HepG2 (cell line): ENCODE results near the gene EIF5A2. TPM values are rescaled to one million over a fixed set of nuclear protein-coding genes. Genes with fewer than 3 reads are reported as not detected.
A peak's percentile ranks its signal among the peaks of the same experiment; 100 is the strongest.

ENCODE experiments used
- AGO2 ChIP-seq: fragments of 200-400 bp; formaldehyde crosslinking; optimal IDR thresholded peaks from 2 replicates; pipeline ENCODE3; 2017; ENCODE audit warnings: mild to moderate bottlenecking, low read depth, low read length, moderate library complexity
- ARHGAP35 ChIP-seq: sonication (generic); formaldehyde crosslinking; IDR thresholded peaks from 2 replicates; pipeline ENCODE4 v1.9.0; 2022; ENCODE audit warnings: mild to moderate bottlenecking, inconsistent platforms, moderate library complexity, missing genetic modification reagents, borderline replicate concordance
- ARNTL ChIP-seq: sonication (generic); formaldehyde crosslinking; IDR thresholded peaks from 2 replicates; pipeline ENCODE4 v1.4.0; 2020; ENCODE audit warnings: mild to moderate bottlenecking, missing genetic modification reagents
- CEBPB ChIP-seq: IDR thresholded peaks from 2 replicates; pipeline ENCODE4 v1.6.1; 2011; ENCODE audit warnings: low read depth, low read length, improper control_type of control experiment, borderline replicate concordance
- CSRNP2 ChIP-seq: sonication (generic); formaldehyde crosslinking; conservative IDR thresholded peaks from 2 replicates; pipeline ENCODE4 v1.8.0; 2022; ENCODE audit warnings: low read depth, missing genetic modification reagents
- GATA4 ChIP-seq: sonication (generic); IDR thresholded peaks from 2 replicates; pipeline ENCODE4 v1.6.1; 2016; ENCODE audit warnings: antibody characterized with exemption, low read depth, borderline replicate concordance
- HIVEP1 ChIP-seq: sonication (generic); formaldehyde crosslinking; IDR thresholded peaks from 2 replicates; pipeline ENCODE4 v1.4.0; 2020; ENCODE audit warnings: mild to moderate bottlenecking, missing genetic modification reagents
- HNF4G ChIP-seq, 2 experiments: sonication (generic) in 1 of 2; formaldehyde crosslinking in 1 of 2; IDR thresholded peaks; 2 replicates each; pipeline versions ENCODE4 v1.4.0 to v1.6.1; 2011 to 2020; ENCODE audit warnings: borderline replicate concordance in 2 of 2, low read depth in 2 of 2, mild to moderate bottlenecking in 2 of 2, low read length in 1 of 2, missing genetic modification reagents in 1 of 2, moderate library complexity in 1 of 2
- MIER3 ChIP-seq: IDR thresholded peaks from 2 replicates; pipeline ENCODE4 v1.6.1; 2016; ENCODE audit warnings: missing compliant biosample characterization, borderline replicate concordance
- MXD1 ChIP-seq: sonication (generic); formaldehyde crosslinking; IDR thresholded peaks from 2 replicates; pipeline ENCODE4 v1.4.0; 2020; ENCODE audit warnings: mild to moderate bottlenecking, missing genetic modification reagents
- NAIF1 ChIP-seq: sonication (generic); formaldehyde crosslinking; IDR thresholded peaks from 2 replicates; pipeline ENCODE4 v1.5.0; 2020; ENCODE audit warnings: mild to moderate bottlenecking, missing genetic modification reagents, borderline replicate concordance
- PBX2 ChIP-seq: IDR thresholded peaks from 2 replicates; pipeline ENCODE4 v1.6.1; 2016; ENCODE audit warnings: control low read depth
- POLR2A ChIP-seq, 2 experiments: IDR thresholded peaks; 2 replicates each; pipeline ENCODE4 v1.6.1; 2011; ENCODE audit warnings: low read depth in 2 of 2, low read length in 2 of 2, mild to moderate bottlenecking in 1 of 2, moderate library complexity in 1 of 2; ENCODE audit not compliant: insufficient read depth in 1 of 2
- PREB ChIP-seq: sonication (generic); formaldehyde crosslinking; IDR thresholded peaks from 2 replicates; pipeline ENCODE4 v1.4.0; 2020; ENCODE audit warnings: missing genetic modification reagents
- SCMH1 ChIP-seq: sonication (generic); formaldehyde crosslinking; IDR thresholded peaks from 2 replicates; pipeline ENCODE4 v1.9.0; 2021; ENCODE audit warnings: missing genetic modification reagents, mild to moderate bottlenecking, borderline replicate concordance
- SP4 ChIP-seq: sonication (generic); formaldehyde crosslinking; IDR thresholded peaks from 2 replicates; pipeline ENCODE4 v1.8.1; 2023; ENCODE audit warnings: mild to moderate bottlenecking, missing genetic modification reagents
- ZBTB7A ChIP-seq: sonication (generic); formaldehyde crosslinking; IDR thresholded peaks from 2 replicates; pipeline ENCODE4 v1.8.0; 2022; ENCODE audit warnings: mild to moderate bottlenecking, missing genetic modification reagents
- ZNF550 ChIP-seq: sonication (generic); formaldehyde crosslinking; IDR thresholded peaks from 2 replicates; pipeline ENCODE4 v1.4.0; 2020; ENCODE audit warnings: mild to moderate bottlenecking, missing genetic modification reagents, borderline replicate concordance
- ZNF598 ChIP-seq: sonication (generic); formaldehyde crosslinking; IDR thresholded peaks from 2 replicates; pipeline ENCODE4 v1.5.1; 2020; ENCODE audit warnings: mild to moderate bottlenecking, missing genetic modification reagents, borderline replicate concordance
- ZNF782 ChIP-seq: sonication (generic); formaldehyde crosslinking; IDR thresholded peaks from 2 replicates; pipeline ENCODE4 v1.4.0; 2020; ENCODE audit warnings: missing genetic modification reagents, mild to moderate bottlenecking, borderline replicate concordance
- ZNF839 ChIP-seq: sonication (generic); formaldehyde crosslinking; IDR thresholded peaks from 2 replicates; pipeline ENCODE4 v1.4.0; 2020; ENCODE audit warnings: missing genetic modification reagents, mild to moderate bottlenecking, borderline replicate concordance
- polyA plus RNA-seq, 8 experiments: library from polyadenylated mRNA; depleted of rRNA in 3 of 8; stranded (reverse) in 7 of 8; unstranded in 1 of 8; fragments of >200 nt; fragmentation: Illumina TruSeq in 4 of 8; extraction: Trizol in 4 of 8; gene quantifications; 2 replicates each; pipeline versions ENCODE4 v1.2.1 to v1.2.3, GENCODE V29; 2011 to 2016; ENCODE audit warnings: low read depth in 4 of 8, missing spikeins in 1 of 8, mixed read lengths in 1 of 8; ENCODE audit not compliant: insufficient read depth in 1 of 8
- total RNA-seq, 5 experiments: library from RNA; depleted of rRNA; stranded (reverse); fragments of >200 nt; fragmentation: Illumina TruSeq; extraction: Trizol; gene quantifications; 2 replicates each; pipeline ENCODE4 v1.2.3, GENCODE V29; 2016; ENCODE audit warnings: low read depth in 1 of 5
- TF ChIP-seq, protein P1 (sequence below): sonication (generic); formaldehyde crosslinking; IDR thresholded peaks from 2 replicates; pipeline ENCODE4 v1.9.0; 2022; ENCODE audit warnings: low read depth, missing genetic modification reagents

The EIF5A2 gene
- total and polyA plus RNA-seq, 2 of the 13 experiments (the other 11 are each of a cell fraction or from before 2014, with no cell fraction given), result 3.5 to 9.4 TPM

- TF ChIP-seq ARNTL (CRISPR knock-in tag) (peak; percentile 65; the same call in 1 of the 2 replicates), ZNF839 (CRISPR knock-in tag) (peak; percentile 90; the same call in 1 of the 2 replicates), POLR2A (IDR thresholded peaks at IDR 0.05; ENCODE audit: insufficient read depth in 1 of 2, low read depth in 2 of 2, low read length in 2 of 2) (peak; percentile 98 to 99), NAIF1 (CRISPR knock-in tag) (no peak), PBX2 (CRISPR knock-in tag) (0 out of 2 replicates have a peak, but pooled peaks have one; percentile 14), PREB (CRISPR knock-in tag) (no peak), HIVEP1 (peak; percentile 88), GATA4 (peak; percentile 62; the same call in 1 of the 2 replicates), ARHGAP35 (peak; percentile 38; the same call in 1 of the 2 replicates), CEBPB (no peak), ZBTB7A (no peak), CSRNP2 (no peak), MIER3 (CRISPR knock-in tag) (peak; percentile 64; the same call in 1 of the 2 replicates), ZNF782 (no peak), SP4 (CRISPR knock-in tag) (peak; percentile 84), MXD1 (CRISPR knock-in tag) (peak; percentile 60; the same call in 1 of the 2 replicates), HNF4G (IDR thresholded peaks at IDR 0.05; ENCODE audit: borderline replicate concordance, low read depth, low read length) (no peak), HNF4G (CRISPR knock-in tag; IDR thresholded peaks at IDR 0.05; ENCODE audit: borderline replicate concordance, low read depth) (0 out of 2 replicates have a peak, but pooled peaks have one; percentile 60), AGO2 (peak; percentile 32), ZNF598 (CRISPR knock-in tag) (no peak), SCMH1 (CRISPR knock-in tag) (no peak), ZNF550 (CRISPR knock-in tag) (peak; percentile 24; the same call in 1 of the 2 replicates)
- TF ChIP-seq, protein P1, sequence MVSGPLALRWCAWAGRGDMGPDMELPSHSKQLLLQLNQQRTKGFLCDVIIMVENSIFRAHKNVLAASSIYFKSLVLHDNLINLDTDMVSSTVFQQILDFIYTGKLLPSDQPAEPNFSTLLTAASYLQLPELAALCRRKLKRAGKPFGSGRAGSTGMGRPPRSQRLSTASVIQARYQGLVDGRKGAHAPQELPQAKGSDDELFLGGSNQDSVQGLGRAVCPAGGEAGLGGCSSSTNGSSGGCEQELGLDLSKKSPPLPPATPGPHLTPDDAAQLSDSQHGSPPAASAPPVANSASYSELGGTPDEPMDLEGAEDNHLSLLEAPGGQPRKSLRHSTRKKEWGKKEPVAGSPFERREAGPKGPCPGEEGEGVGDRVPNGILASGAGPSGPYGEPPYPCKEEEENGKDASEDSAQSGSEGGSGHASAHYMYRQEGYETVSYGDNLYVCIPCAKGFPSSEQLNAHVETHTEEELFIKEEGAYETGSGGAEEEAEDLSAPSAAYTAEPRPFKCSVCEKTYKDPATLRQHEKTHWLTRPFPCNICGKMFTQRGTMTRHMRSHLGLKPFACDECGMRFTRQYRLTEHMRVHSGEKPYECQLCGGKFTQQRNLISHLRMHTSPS (CRISPR knock-in tag), result no peak
These were observed 38.5 kb downstream of the EIF5A2 start, which contains the start of gene RPL22L1 (continued) for GRCh38 chr3:170869645-170870593.
